ENCODE results near the gene PTPRO.
"Not testable (repeated sequence)": the region's sequence is repeated elsewhere in the genome, so short reads cannot be mapped to it uniquely, and the experiment has no call there.

PTPRO gene

GRCh38 chr12:15605881-15606590 lies 283.7 kb downstream of the PTPRO start:
- in situ Hi-C loops (cut with HindIII; ENCODE audit: low pct_ligation_motif_present, low pct_unique_long_range_greater_than_20kb, low sequenced_read_pairs), result no loop called here
- DNase-seq, result no peak

- no peak for DNase-seq
- in situ Hi-C loops (cut with HindIII; ENCODE audit: low pct_ligation_motif_present, low pct_unique_long_range_greater_than_20kb, low sequenced_read_pairs), result no loop called here
Observed at GRCh38 chr12:15608406-15608805, 286.1 kb downstream of the PTPRO start.

GRCh38 chr12:15608941-15609340 lies 286.6 kb downstream of the PTPRO start:
- DNase-seq, result no peak
- in situ Hi-C loops (cut with HindIII; ENCODE audit: low pct_ligation_motif_present, low pct_unique_long_range_greater_than_20kb, low sequenced_read_pairs), result no loop called here

- DNase-seq, result no peak
- in situ Hi-C loops (cut with HindIII; ENCODE audit: low pct_ligation_motif_present, low pct_unique_long_range_greater_than_20kb, low sequenced_read_pairs), result no loop called here
Observed at GRCh38 chr12:15613981-15614380, 291.7 kb downstream of the PTPRO start.

GRCh38 chr12:15616495-15616894 lies 294.2 kb downstream of the PTPRO start:
- in situ Hi-C loops (cut with HindIII; ENCODE audit: low pct_ligation_motif_present, low pct_unique_long_range_greater_than_20kb, low sequenced_read_pairs); DNase-seq: not testable (repeated sequence)

DNA sequence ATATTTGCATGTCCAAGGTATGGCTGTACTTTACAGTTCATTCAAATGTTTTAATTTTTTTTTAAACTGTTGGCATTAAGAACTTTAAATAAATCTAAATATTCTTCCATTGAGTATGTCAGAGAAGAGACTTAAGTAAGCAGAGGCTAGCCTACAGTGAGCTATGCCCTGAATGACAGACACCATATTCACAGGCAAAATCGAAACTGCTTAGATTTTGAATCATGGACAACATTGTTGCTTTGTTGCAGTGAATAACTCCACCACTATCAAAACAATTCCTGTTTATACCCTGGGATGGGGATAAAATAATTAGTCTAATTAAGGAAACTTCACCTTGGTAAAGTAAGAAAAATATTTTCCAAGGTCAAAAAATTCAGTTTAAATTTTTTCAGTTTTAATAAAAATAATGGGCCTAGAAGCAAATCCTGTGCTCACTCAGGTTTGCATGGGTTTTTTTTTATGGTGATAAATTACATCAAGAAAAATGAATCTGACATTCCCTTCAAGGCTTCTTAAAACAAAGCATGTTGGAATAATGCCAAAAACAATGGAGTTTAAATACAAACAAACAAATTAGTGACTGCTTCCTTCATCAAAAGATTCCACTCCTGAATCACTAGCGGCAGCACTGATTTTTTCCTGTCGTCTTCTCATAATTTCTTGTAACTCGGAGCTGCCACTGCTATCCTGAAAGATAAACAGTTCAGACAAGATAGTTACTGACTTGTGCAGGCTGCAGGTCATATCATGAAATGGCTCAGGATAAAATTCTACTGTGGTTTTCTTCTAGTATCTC lies 298.6 kb downstream of the PTPRO start:
- no peak for DNase-seq
- in situ Hi-C loops (cut with HindIII; ENCODE audit: low pct_ligation_motif_present, low pct_unique_long_range_greater_than_20kb, low sequenced_read_pairs), result no loop called here

- in situ Hi-C loops (cut with HindIII; ENCODE audit: low pct_ligation_motif_present, low pct_unique_long_range_greater_than_20kb, low sequenced_read_pairs), result no loop called here
- DNase-seq, result no peak
Observed at GRCh38 chr12:15625075-15625474, 302.8 kb downstream of the PTPRO start.

GRCh38 chr12:15627995-15628945 lies 306.0 kb downstream of the PTPRO start:
- peak; percentile 5 for DNase-seq
- in situ Hi-C loops (cut with HindIII; ENCODE audit: low pct_ligation_motif_present, low pct_unique_long_range_greater_than_20kb, low sequenced_read_pairs), result no loop called here

DNA sequence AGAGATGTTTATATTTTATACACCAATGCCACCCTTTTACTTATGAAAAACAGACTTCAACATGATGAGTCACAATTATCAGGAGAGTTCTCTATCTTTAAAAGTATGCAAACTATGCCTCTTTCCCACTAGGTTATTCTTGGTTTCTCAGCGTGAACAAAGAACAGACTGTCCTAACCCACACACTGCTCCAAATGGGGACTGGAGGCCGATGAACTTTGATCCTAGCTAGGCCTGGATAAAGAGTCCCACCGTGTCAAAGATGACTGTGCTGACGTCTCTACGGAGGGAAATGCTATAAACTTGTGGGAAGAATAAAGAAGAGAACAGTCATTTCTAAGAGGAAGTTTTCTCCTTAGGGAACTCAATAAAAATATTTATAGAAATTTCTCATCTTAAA lies 306.8 kb downstream of the PTPRO start:
- peak; percentile 87 for DNase-seq
- in situ Hi-C loops (cut with HindIII; ENCODE audit: low pct_ligation_motif_present, low pct_unique_long_range_greater_than_20kb, low sequenced_read_pairs), result no loop called here

DNA sequence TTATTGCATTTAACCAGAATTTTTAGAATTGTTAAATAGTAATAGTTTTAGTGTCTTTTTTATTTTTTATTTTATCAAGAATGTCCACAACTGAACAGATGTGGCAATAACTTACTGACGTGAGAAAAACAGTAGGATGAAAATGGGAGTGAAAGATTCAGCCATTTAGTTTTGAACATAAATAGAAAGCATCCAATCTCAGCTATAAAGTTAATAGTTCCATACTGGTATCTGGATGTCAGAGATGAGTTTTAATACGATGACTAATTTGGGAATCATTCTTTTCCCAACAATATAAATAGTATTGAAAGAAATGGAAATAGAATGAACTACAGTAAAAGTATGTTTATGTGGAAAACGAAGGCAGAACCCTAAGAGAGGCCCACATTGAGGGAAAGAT lies 307.5 kb downstream of the PTPRO start:
- in situ Hi-C loops (cut with HindIII; ENCODE audit: low pct_ligation_motif_present, low pct_unique_long_range_greater_than_20kb, low sequenced_read_pairs), result no loop called here
- DNase-seq, result peak; percentile 12

- no peak for DNase-seq
- in situ Hi-C loops (cut with HindIII; ENCODE audit: low pct_ligation_motif_present, low pct_unique_long_range_greater_than_20kb, low sequenced_read_pairs), result no loop called here
Observed at GRCh38 chr12:15631007-15631715, 308.9 kb downstream of the PTPRO start.

GRCh38 chr12:15632708-15633107 lies 310.4 kb downstream of the PTPRO start:
- no peak for DNase-seq
- in situ Hi-C loops (cut with HindIII; ENCODE audit: low pct_ligation_motif_present, low pct_unique_long_range_greater_than_20kb, low sequenced_read_pairs), result no loop called here

DNA sequence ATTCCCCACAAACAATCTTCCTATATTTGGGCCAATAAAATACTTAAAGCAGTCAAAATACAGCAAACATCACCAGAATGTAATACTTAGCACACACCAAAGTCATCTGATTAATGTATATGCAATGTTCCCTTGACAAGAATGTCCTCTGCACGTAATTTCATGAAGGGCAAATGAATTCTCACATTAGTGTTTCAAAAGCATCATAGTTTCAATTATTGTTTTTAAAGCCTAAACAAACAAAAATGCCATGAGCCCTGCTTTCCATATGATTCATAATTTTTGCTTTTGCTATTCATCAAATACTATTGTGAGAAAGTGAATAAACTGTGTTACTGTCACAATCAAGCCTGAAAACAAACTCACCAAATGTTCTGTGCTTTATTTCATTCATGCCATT lies 310.9 kb downstream of the PTPRO start:
- no peak for DNase-seq
- in situ Hi-C loops (cut with HindIII; ENCODE audit: low pct_ligation_motif_present, low pct_unique_long_range_greater_than_20kb, low sequenced_read_pairs), result no loop called here

GRCh38 chr12:15634010-15634683 lies 311.8 kb downstream of the PTPRO start:
- DNase-seq, result no peak
- in situ Hi-C loops (cut with HindIII; ENCODE audit: low pct_ligation_motif_present, low pct_unique_long_range_greater_than_20kb, low sequenced_read_pairs), result no loop called here

DNA sequence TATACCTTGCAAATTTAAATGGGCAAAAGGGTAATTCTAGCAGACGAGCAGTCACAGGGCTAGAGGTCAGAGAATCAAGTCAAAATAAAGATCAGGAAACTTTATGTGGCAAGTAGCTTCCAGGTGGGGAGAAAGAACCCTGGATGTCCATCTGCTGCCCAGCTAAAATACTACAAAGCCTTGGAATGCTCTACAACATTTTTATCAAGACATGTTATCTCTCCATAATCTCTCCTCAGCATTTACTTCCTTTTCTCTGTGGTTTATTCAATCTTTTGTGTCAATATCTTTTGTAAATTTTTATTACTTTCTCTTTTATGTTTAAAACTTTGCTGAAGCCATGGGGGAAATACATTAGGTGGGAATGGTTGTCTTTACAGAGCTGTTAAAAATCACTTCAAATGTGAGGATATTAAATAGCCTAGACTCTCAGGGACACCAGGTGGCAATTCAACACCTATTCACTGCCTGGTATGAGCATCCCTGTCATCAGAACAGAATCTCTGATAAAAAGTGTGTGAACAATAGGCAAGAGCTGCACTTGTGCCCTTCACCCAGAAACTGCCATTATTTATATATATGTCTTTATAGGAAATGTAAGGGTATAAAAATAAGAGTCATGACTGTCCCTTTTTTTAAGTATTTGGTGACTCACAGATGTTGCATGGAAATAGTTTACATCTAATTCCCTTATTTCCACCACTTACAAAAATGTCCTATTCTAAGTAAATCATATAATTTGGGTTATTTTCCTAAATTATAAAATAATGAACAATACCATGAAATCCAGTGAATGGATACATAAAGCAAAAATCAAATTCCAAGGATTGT lies 314.0 kb downstream of the PTPRO start:
- DNase-seq, result no peak
- in situ Hi-C loops (cut with HindIII; ENCODE audit: low pct_ligation_motif_present, low pct_unique_long_range_greater_than_20kb, low sequenced_read_pairs), result no loop called here

DNA sequence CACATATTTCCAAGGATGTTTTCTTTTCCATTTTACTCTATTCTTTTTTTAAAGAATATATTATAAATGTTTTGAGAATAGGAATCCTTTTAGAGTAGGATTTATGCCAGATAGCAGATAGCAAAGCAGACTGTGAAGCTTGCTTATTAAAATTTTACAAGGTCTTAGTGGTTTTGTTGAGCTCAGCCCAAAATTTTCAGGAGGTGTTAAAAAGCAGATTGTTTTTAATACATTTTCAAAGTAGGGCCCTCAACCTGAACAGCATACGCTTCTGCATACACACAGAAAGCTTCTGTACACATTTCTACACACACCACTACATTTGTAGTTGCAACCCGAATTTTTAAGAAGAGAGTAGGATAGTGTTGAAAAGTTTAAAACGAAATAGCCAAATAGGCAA lies 315.9 kb downstream of the PTPRO start:
- DNase-seq, result no peak
- in situ Hi-C loops (cut with HindIII; ENCODE audit: low pct_ligation_motif_present, low pct_unique_long_range_greater_than_20kb, low sequenced_read_pairs), result no loop called here

DNA sequence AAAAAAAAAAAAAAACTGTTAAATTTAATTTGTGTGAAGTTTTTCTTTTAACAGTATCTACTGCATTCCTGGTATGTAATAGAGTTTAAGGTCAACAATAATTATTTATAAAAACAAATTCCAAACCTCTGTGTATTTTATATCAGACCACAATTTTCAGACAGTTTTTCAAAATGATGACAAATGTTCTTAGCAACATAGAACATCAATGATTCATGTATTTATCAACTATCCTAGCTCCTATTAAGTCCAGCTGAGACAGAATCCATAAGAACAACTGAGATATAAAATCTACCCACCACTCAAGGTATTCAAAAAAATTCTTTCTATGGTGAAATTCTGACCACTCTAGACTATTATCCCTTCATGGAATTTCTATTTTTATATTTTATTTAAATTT lies 322.4 kb downstream of the PTPRO start:
- DNase-seq, result no peak
- in situ Hi-C loops (cut with HindIII; ENCODE audit: low pct_ligation_motif_present, low pct_unique_long_range_greater_than_20kb, low sequenced_read_pairs), result no loop called here

Measured in ACHN (cell line).